GM12891 (cell line): Measurements from ENCODE around the gene NSFL1C.

Experiments used
- PAX5 ChIP-seq: IDR thresholded peaks from 2 replicates; pipeline ENCODE4 v1.6.1; 2011; ENCODE audit warnings: low read length, moderate library complexity, mild to moderate bottlenecking; ENCODE audit not compliant: insufficient read depth, severe bottlenecking
- POLR2A ChIP-seq: IDR thresholded peaks from 2 replicates; pipeline ENCODE4 v1.6.1; 2011; ENCODE audit warnings: low read depth, low read length, control low read depth
- POLR2AphosphoS5 ChIP-seq: IDR thresholded peaks from 2 replicates; pipeline ENCODE4 v1.6.1; 2011; ENCODE audit warnings: low read depth, low read length, control low read depth
- POU2F2 ChIP-seq: IDR thresholded peaks from 2 replicates; pipeline ENCODE4 v1.6.1; 2011; ENCODE audit warnings: low read depth, mild to moderate bottlenecking, control low read depth, low read length, moderate library complexity
- SPI1 ChIP-seq: IDR thresholded peaks from 2 replicates; pipeline ENCODE4 v1.6.1; 2011; ENCODE audit warnings: low read depth, low read length, control low read depth
- TAF1 ChIP-seq: IDR thresholded peaks from 2 replicates; pipeline ENCODE4 v1.6.1; 2011; ENCODE audit warnings: low read depth, low read length, control low read depth

DNA sequence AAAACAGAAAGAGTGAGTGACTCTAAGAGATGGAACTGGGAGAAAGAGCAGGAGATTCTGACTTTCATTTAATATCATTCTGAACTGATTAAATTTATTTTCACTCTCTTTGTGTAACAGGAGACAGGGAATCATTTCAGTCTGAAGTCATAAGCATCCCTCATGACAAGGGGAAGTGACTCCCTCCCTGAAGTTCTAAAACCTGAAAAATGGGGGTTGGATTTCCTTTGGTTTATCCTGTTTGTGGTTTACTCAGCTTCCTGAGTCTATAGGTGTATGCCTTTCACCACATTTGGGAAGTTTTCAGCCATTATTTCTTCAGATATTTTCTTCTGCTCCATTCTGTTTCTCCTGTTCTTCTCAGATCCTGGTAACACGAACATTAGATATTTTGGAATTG lies 70.4 kb downstream of the NSFL1C start:
- TF ChIP-seq POLR2AphosphoS5, result no peak
- no peak for TF ChIP-seq TAF1
- TF ChIP-seq POU2F2, result no peak
- TF ChIP-seq POLR2A, result no peak
- no peak for TF ChIP-seq PAX5
- no peak for TF ChIP-seq SPI1
